Neural progenitor cell (in vitro differentiated cells): ENCODE data around the gene C11orf54. TPM values are rescaled to one million over a fixed set of nuclear protein-coding genes. Genes with fewer than 3 reads are reported as not detected.
A peak's percentile ranks its signal among the peaks of the same experiment; 100 is the strongest.

Experiments used
- DNase-seq: peaks from one replicate; pipeline ENCODE4 v3.0.0-alpha.2; 2016; ENCODE audit warnings: low spot score
- H2AFZ ChIP-seq: fragments of 200-600 bp; sonication (generic); replicated peaks from 2 replicates; pipeline ENCODE4 v1.6.1; 2016; ENCODE audit warnings: antibody characterized with exemption
- H3F3A ChIP-seq: fragments of 200-600 bp; sonication (generic); 2 replicates; pipeline ENCODE4 v1.6.1; 2016; ENCODE audit warnings: antibody characterized with exemption, low read depth
- H3K27ac ChIP-seq: fragments of 200-600 bp; sonication (generic); 2 replicates; pipeline ENCODE4 v1.5.1; 2016; ENCODE audit warnings: mild to moderate bottlenecking
- H3K27me3 ChIP-seq: fragments of 200-600 bp; sonication (generic); 2 replicates; pipeline ENCODE4 v1.6.1; 2016; ENCODE audit warnings: mild to moderate bottlenecking, moderate library complexity
- H3K36me3 ChIP-seq: fragments of 200-600 bp; sonication (generic); 2 replicates; pipeline ENCODE4 v1.5.1; 2016
- H3K4me1 ChIP-seq: fragments of 200-600 bp; sonication (generic); 2 replicates; pipeline ENCODE4 v1.6.1; 2016; ENCODE audit warnings: mixed run types
- H3K4me2 ChIP-seq: fragments of 200-600 bp; sonication (generic); 2 replicates; pipeline ENCODE4 v1.6.1; 2016
- H3K4me3 ChIP-seq: fragments of 200-600 bp; sonication (generic); 2 replicates; pipeline ENCODE4 v1.5.1; 2016
- H3K79me2 ChIP-seq: fragments of 200-600 bp; sonication (generic); 2 replicates; pipeline ENCODE4 v1.6.1; 2016; ENCODE audit warnings: low read depth
- H3K9ac ChIP-seq: fragments of 200-600 bp; sonication (generic); 2 replicates; pipeline ENCODE4 v1.6.1; 2016
- H3K9me3 ChIP-seq: fragments of 200-600 bp; sonication (generic); 2 replicates; pipeline ENCODE4 v1.5.1; 2016; ENCODE audit warnings: low read depth
- H4K20me1 ChIP-seq: fragments of 200-600 bp; sonication (generic); 2 replicates; pipeline ENCODE4 v1.6.1; 2016; ENCODE audit warnings: low read depth
- H3K27ac Mint-ChIP-seq: 3 replicates; pipeline ENCODE4 v1.8.0; 2021; ENCODE audit warnings: mixed read lengths
- H3K27me3 Mint-ChIP-seq: 2 replicates; pipeline ENCODE4 v1.8.0; 2022; ENCODE audit warnings: low read depth, mild to moderate bottlenecking, inconsistent platforms, moderate library complexity, mixed read lengths; ENCODE audit not compliant: insufficient read depth
- H3K36me3 Mint-ChIP-seq: 3 replicates; pipeline ENCODE4 v1.8.0; 2021; ENCODE audit warnings: mixed read lengths
- H3K4me1 Mint-ChIP-seq: 3 replicates; pipeline ENCODE4 v1.8.0; 2021; ENCODE audit warnings: mixed read lengths
- H3K4me3 Mint-ChIP-seq: 3 replicates; pipeline ENCODE4 v1.8.0; 2021; ENCODE audit warnings: mild to moderate bottlenecking, moderate library complexity, mixed read lengths
- H3K9me3 Mint-ChIP-seq: 3 replicates; pipeline ENCODE4 v1.8.0; 2020; ENCODE audit warnings: mixed read lengths
- EZH2 ChIP-seq: fragments of 200-600 bp; sonication (generic); IDR thresholded peaks from 2 replicates; pipeline ENCODE4 v1.6.1; 2017; ENCODE audit warnings: antibody characterized with exemption, mild to moderate bottlenecking, moderate library complexity
- EZH2phosphoT487 ChIP-seq: fragments of 200-600 bp; sonication (generic); IDR thresholded peaks from 2 replicates; pipeline ENCODE4 v1.6.1; 2017; ENCODE audit warnings: antibody characterized with exemption
- microRNA counts: library from miRNA; unstranded; fragments of <30 nt; microRNA quantifications from one replicate; lab custom pipeline; 2016
- microRNA-seq: library from miRNA; unstranded; fragments of <30 nt; microRNA quantifications from one replicate; pipeline ENCODE4, GENCODE V29; 2016
- small RNA-seq: library from RNA; depleted of rRNA; stranded (forward); fragments of <200 nt; gene quantifications from one replicate; pipeline ENCODE3, GENCODE V24; 2015
- total RNA-seq: library from RNA; depleted of rRNA; stranded (reverse); fragments of >200 nt; gene quantifications from 2 replicates; pipeline ENCODE4 v1.2.3, GENCODE V29; 2015; ENCODE audit warnings: low replicate concordance
- TF ChIP-seq, protein P1 (sequence below): fragments of 200-600 bp; sonication (generic); IDR thresholded peaks from 2 replicates; pipeline ENCODE4 v1.5.1; 2017; ENCODE audit warnings: antibody characterized with exemption, mild to moderate bottlenecking

The C11orf54 gene
- total RNA-seq, 1 donor from 2014 or later: 44.3 TPM

- Histone ChIP-seq H3K36me3 (peaks cover 50% of the 10 kb centered on the region), H3K79me2 (peaks cover 42% of the 10 kb centered on the region), H3K4me1 (no peaks in the 10 kb centered on the region), H3K4me3 (no peak overlapping the region), H3K9me3 (no peaks in the 10 kb centered on the region), H3F3A (peaks cover 2% of the 10 kb centered on the region), H2AFZ (no peak overlapping the region), H3K27ac (no peak overlapping the region), H3K4me2 (no peak overlapping the region), H3K27me3 (no peaks in the 10 kb centered on the region), H4K20me1 (peaks cover 24% of the 10 kb centered on the region), H3K9ac (no peak overlapping the region)
- H3K4me1 Mint-ChIP-seq: no peaks in the 10 kb centered on the region
- no peaks in the 10 kb centered on the region for H3K9me3 Mint-ChIP-seq
- no peak for DNase-seq
- no peaks in the 10 kb centered on the region for H3K27me3 Mint-ChIP-seq
- H3K27ac Mint-ChIP-seq: no peak overlapping the region
- TF ChIP-seq EZH2 (no peak), EZH2phosphoT487 (no peak)
- TF ChIP-seq, protein P1, sequence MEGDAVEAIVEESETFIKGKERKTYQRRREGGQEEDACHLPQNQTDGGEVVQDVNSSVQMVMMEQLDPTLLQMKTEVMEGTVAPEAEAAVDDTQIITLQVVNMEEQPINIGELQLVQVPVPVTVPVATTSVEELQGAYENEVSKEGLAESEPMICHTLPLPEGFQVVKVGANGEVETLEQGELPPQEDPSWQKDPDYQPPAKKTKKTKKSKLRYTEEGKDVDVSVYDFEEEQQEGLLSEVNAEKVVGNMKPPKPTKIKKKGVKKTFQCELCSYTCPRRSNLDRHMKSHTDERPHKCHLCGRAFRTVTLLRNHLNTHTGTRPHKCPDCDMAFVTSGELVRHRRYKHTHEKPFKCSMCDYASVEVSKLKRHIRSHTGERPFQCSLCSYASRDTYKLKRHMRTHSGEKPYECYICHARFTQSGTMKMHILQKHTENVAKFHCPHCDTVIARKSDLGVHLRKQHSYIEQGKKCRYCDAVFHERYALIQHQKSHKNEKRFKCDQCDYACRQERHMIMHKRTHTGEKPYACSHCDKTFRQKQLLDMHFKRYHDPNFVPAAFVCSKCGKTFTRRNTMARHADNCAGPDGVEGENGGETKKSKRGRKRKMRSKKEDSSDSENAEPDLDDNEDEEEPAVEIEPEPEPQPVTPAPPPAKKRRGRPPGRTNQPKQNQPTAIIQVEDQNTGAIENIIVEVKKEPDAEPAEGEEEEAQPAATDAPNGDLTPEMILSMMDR: no peak
- H3K36me3 Mint-ChIP-seq: peaks cover 57% of the 10 kb centered on the region
- no peak overlapping the region for H3K4me3 Mint-ChIP-seq
Observed at GRCh38 chr11:93807980-93808379, 66.5 kb downstream of the C11orf54 start.

GRCh38 chr11:93813974-93814373 is 72.5 kb downstream of the C11orf54 start:
- no peak overlapping the region for H3K27ac ChIP-seq

More at GRCh38 chr11:93813974-93814373, 72.5 kb downstream of the C11orf54 start:
- TF ChIP-seq, protein P1: no peak
- TF ChIP-seq EZH2: no peak
- Histone ChIP-seq H3K9ac (no peak overlapping the region), H3K4me2 (no peak overlapping the region), H4K20me1 (peaks cover 12% of the 10 kb centered on the region), H3K79me2 (no peaks in the 10 kb centered on the region), H3K27me3 (no peaks in the 10 kb centered on the region), H3K4me3 (no peak overlapping the region), H2AFZ (no peak overlapping the region), H3K36me3 (peaks cover 23% of the 10 kb centered on the region), H3K9me3 (no peaks in the 10 kb centered on the region), H3F3A (peaks cover 12% of the 10 kb centered on the region), H3K4me1 (peaks cover 4% of the 10 kb centered on the region)
- Mint-ChIP-seq H3K27me3 (peaks cover 2% of the 10 kb centered on the region), H3K36me3 (peaks cover 40% of the 10 kb centered on the region), H3K27ac (no peak overlapping the region), H3K4me3 (no peak overlapping the region), H3K9me3 (no peaks in the 10 kb centered on the region), H3K4me1 (no peaks in the 10 kb centered on the region)
- DNase-seq: no peak

MicroRNAs encoded within 50 kb of the gene (microRNA counts, 767-probe panel; counts per million panel counts)
- microRNA hsa-miR-1304-5p (lab: Ali Mortazavi, UCI): 460 counts per million, percentile 90 among the panel's probes with 10 or more counts

Small RNA genes lying within 50 kb of the gene (microRNA-seq; reads per million reads assigned to microRNA genes)
- 10.2 reads per million, percentile 37 among the genes with 10 or more reads in this experiment for gene MIR1304

Small RNA genes lying within 50 kb of the gene (small RNA-seq; reads per million reads assigned to genes)
- not detected for gene RF00019
- 11.5 reads per million, percentile 96 among the genes with 10 or more reads in this experiment for gene RF00493
- 0.20 reads per million for gene SCARNA9
- not detected for gene SNORA1
- gene SNORA18: not detected
- gene SNORA25: not detected
- gene SNORA32: not detected
- not detected for gene SNORA40
- gene SNORA8: not detected
- not detected for gene SNORD5
- 1,778 reads per million, percentile 99 among the genes with 10 or more reads in this experiment for gene SNORD6

Other genes starting within 250 kb of the C11orf54 start
- gene SMCO4, start 198.3 kb upstream of the C11orf54 start, total RNA-seq: 27.8 and 35.1 TPM in 2 replicates
- gene CEP295, start 80.0 kb upstream of the C11orf54 start, total RNA-seq: 42.5 and 89.2 TPM in 2 replicates
- gene TAF1D, start 177 bp upstream of the C11orf54 start, total RNA-seq: 180 and 316 TPM in 2 replicates
- 40.2 and 76.4 TPM in 2 replicates for gene MED17, start 42.6 kb downstream of the C11orf54 start, total RNA-seq
- gene VSTM5, start 108.9 kb downstream of the C11orf54 start, total RNA-seq: 0.25 and 0.37 TPM in 2 replicates